Stimulated activated CD4-positive, alpha-beta T cell treated with anti-CD3 and anti-CD28 coated beads, Interleukin-2, amount 100 ng/mL, for 48 hours (primary cell): Measurements from ENCODE around the gene PUS3.
"Not testable (repeated sequence)": the region's sequence is repeated elsewhere in the genome, so short reads cannot be mapped to it uniquely, and the experiment has no call there.

ENCODE experiments used
- DNase-seq, 2 donors: peaks; one replicate each; pipeline ENCODE4 v3.0.0-alpha.2; 2020

The PUS3 gene

DNA sequence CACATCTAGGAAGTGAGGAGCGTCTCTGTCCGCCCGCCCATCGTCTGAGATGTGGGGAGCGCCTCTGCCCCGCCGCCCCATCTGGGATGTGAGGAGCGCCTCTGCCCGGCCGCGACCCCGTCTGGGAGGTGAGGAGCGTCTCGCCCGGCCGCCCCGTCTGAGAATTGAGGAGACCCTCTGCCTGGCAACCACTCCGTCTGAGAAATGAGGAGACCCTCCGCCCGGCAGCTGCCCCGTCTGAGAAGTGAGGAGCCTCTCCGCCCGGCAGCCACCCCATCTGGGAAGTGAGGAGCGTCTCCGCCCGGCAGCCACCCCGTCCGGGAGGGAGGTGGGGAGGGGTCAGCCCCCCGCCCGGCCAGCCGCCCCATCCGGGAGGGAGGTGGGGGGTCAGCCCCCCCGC lies 40.2 kb downstream of the PUS3 start:
- DNase-seq, result not testable (repeated sequence)

DNA sequence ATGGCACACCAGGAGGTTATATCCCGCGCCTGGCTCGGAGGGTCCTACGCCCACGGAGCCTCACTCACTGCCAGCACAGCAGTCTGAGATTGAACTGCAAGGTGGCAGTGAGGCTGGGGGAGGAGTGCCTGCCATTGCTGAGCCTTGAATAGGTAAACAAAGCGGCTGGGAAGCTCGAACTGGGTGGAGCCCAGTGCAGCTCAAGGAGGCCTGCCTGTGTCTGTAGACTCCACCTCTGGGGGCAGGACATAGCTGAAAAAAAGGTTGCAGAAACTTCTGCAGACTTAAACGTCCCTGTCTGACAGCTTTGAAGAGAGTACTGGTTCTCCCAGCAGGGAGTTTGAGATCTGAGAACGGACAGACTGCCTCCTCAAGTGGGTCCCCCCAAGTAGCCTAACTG lies 45.3 kb downstream of the PUS3 start:
- not testable (repeated sequence) for DNase-seq

DNA sequence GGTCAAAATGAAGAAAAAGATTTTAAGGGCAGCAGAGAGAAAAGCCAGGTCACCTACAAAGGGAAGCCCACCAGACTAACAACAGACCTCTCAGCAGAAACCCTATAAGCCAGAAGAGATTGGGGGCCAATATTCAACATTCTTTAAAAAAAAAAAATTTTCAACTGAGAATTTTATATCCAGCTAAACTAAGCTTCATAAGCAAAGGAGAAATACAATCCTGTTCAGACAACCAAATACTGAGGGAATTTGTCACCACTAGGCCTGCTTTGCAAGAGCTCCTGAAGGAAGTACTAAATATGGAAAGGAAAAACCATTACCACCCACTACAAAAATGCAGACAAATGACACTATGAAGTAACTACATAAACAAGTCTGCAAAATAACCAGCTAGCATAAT lies 56.8 kb downstream of the PUS3 start:
- no peak for DNase-seq
